Measurements from ENCODE around the gene PTPN5.
A peak's percentile ranks its signal among the peaks of the same experiment; 100 is the strongest.

- no peak for TF ChIP-seq CTCF (conservative IDR thresholded peaks at IDR 0.05 in 1 of 2, IDR thresholded peaks at IDR 0.05 in 1 of 2; ENCODE audit: extremely low read depth in 1 of 2, insufficient read depth in 1 of 2, low read depth in 1 of 2, low read length in 2 of 2)
- TF ChIP-seq EZH2 (IDR thresholded peaks at IDR 0.05; ENCODE audit: borderline replicate concordance, low read length), result peak; percentile 60
Measured at GRCh38 chr11:18791969-18792628, 501 bp upstream of the PTPN5 start.
